CD4-positive, alpha-beta T cell treated with Interleukin-2 at 100 ng/mL for 4 hours (primary cell): ENCODE results near the gene TBC1D26.
"Not testable (repeated sequence)": the region's sequence is repeated elsewhere in the genome, so short reads cannot be mapped to it uniquely, and the experiment has no call there.

Experiments used
- DNase-seq: peaks from one replicate; pipeline ENCODE4 v3.0.0-alpha.2; 2020; ENCODE audit warnings: low spot score

TBC1D26 gene

GRCh38 chr17:15744074-15744676 is 12.1 kb downstream of the TBC1D26 start:
- no peak for DNase-seq

GRCh38 chr17:15744885-15745284 is 12.8 kb downstream of the TBC1D26 start:
- no peak for DNase-seq

- not testable (repeated sequence) for DNase-seq
Measured at GRCh38 chr17:15749403-15749802, 17.3 kb downstream of the TBC1D26 start.

GRCh38 chr17:15768865-15769533 is 36.9 kb downstream of the TBC1D26 start:
- DNase-seq = not testable (repeated sequence)

- DNase-seq = not testable (repeated sequence)
Measured at GRCh38 chr17:15770679-15771078, 38.6 kb downstream of the TBC1D26 start.

GRCh38 chr17:15776871-15777270 is 44.8 kb downstream of the TBC1D26 start:
- no peak for DNase-seq

GRCh38 chr17:15777297-15777696 is 45.2 kb downstream of the TBC1D26 start:
- DNase-seq = no peak

- no peak for DNase-seq
Measured at GRCh38 chr17:15777717-15778116, 45.6 kb downstream of the TBC1D26 start.

GRCh38 chr17:15779119-15779518 is 47.0 kb downstream of the TBC1D26 start:
- DNase-seq = no peak

- no peak for DNase-seq
Measured at GRCh38 chr17:15780188-15780587, 48.1 kb downstream of the TBC1D26 start.

- DNase-seq = no peak
Measured at GRCh38 chr17:15782866-15783265, 50.8 kb downstream of the TBC1D26 start.

GRCh38 chr17:15783461-15783860 is 51.4 kb downstream of the TBC1D26 start:
- no peak for DNase-seq

GRCh38 chr17:15784351-15784750 is 52.3 kb downstream of the TBC1D26 start:
- DNase-seq = not testable (repeated sequence)

- DNase-seq = not testable (repeated sequence)
Measured at GRCh38 chr17:15787363-15788075, 55.4 kb downstream of the TBC1D26 start.

GRCh38 chr17:15788365-15788764 is 56.3 kb downstream of the TBC1D26 start:
- not testable (repeated sequence) for DNase-seq
